KMS-11 (cell line): ENCODE data around the gene LRRTM4.

ENCODE experiments used
- H2AFZ ChIP-seq: fragments of 200-600 bp; sonication (generic); 2 replicates; pipeline ENCODE4 v1.6.1; 2016; ENCODE audit warnings: antibody characterized with exemption, mixed run types, low read depth
- H3K27ac ChIP-seq: fragments of 200-600 bp; sonication (generic); 2 replicates; pipeline ENCODE4 v1.6.1; 2016; ENCODE audit warnings: mild to moderate bottlenecking, mixed run types
- H3K27me3 ChIP-seq: fragments of 200-600 bp; sonication (generic); 2 replicates; pipeline ENCODE4 v1.6.1; 2017; ENCODE audit warnings: mild to moderate bottlenecking, low read depth, mixed run types, moderate library complexity; ENCODE audit not compliant: insufficient read depth
- H3K36me3 ChIP-seq: fragments of 200-600 bp; sonication (generic); 2 replicates; pipeline ENCODE4 v1.6.1; 2017; ENCODE audit warnings: mild to moderate bottlenecking, mixed run types; ENCODE audit not compliant: insufficient read depth
- H3K4me1 ChIP-seq: fragments of 200-600 bp; sonication (generic); 2 replicates; pipeline ENCODE4 v1.6.1; 2016; ENCODE audit warnings: mild to moderate bottlenecking, low read depth, mixed run types; ENCODE audit not compliant: poor library complexity, severe bottlenecking
- H3K4me2 ChIP-seq: fragments of 200-600 bp; sonication (generic); 2 replicates; pipeline ENCODE4 v1.7.0; 2016; ENCODE audit warnings: mild to moderate bottlenecking, mixed run types
- H3K4me3 ChIP-seq: fragments of 200-600 bp; sonication (generic); IDR thresholded peaks from 2 replicates; pipeline ENCODE4 v1.6.1; 2017; ENCODE audit warnings: low read depth, low read length, mixed read lengths; ENCODE audit not compliant: insufficient read depth
- H3K79me2 ChIP-seq: fragments of 200-600 bp; sonication (generic); 2 replicates; pipeline ENCODE4 v1.6.1; 2016; ENCODE audit warnings: low read depth, mixed run types; ENCODE audit not compliant: insufficient read depth
- H3K9ac ChIP-seq: fragments of 200-600 bp; sonication (generic); 2 replicates; pipeline ENCODE4 v1.6.1; 2016; ENCODE audit warnings: mild to moderate bottlenecking, mixed run types
- H4K20me1 ChIP-seq: fragments of 200-600 bp; sonication (generic); 2 replicates; pipeline ENCODE4 v1.6.1; 2016; ENCODE audit warnings: mild to moderate bottlenecking, mixed run types; ENCODE audit not compliant: insufficient read depth
- CTCF ChIP-seq: fragments of 200-600 bp; sonication (generic); conservative IDR thresholded peaks from 2 replicates; pipeline ENCODE4 v1.6.1; 2017; ENCODE audit warnings: low read depth, mild to moderate bottlenecking, antibody characterized with exemption, low read length, moderate library complexity, mixed read lengths

The LRRTM4 gene

GRCh38 chr2:76763276-76763675 lies 758.9 kb downstream of the LRRTM4 start:
- no peak overlapping the region for H3K4me3 ChIP-seq
- no peaks in the 10 kb centered on the region for H3K4me1 ChIP-seq
- H3K9ac ChIP-seq = no peak overlapping the region
- H2AFZ ChIP-seq = no peak overlapping the region
- H3K4me2 ChIP-seq = no peak overlapping the region
- H3K79me2 ChIP-seq = no peaks in the 10 kb centered on the region
- no peaks in the 10 kb centered on the region for H3K36me3 ChIP-seq
- no peak overlapping the region for H3K27ac ChIP-seq
- no peaks in the 10 kb centered on the region for H3K27me3 ChIP-seq
- H4K20me1 ChIP-seq = no peaks in the 10 kb centered on the region
- TF ChIP-seq CTCF = no peak

GRCh38 chr2:76760367-76760704 lies 761.8 kb downstream of the LRRTM4 start:
- Histone ChIP-seq H3K4me1 (no peaks in the 10 kb centered on the region), H3K27ac (no peak overlapping the region), H4K20me1 (no peaks in the 10 kb centered on the region), H3K4me2 (no peak overlapping the region), H3K79me2 (no peaks in the 10 kb centered on the region), H3K27me3 (no peaks in the 10 kb centered on the region), H3K4me3 (no peak overlapping the region), H3K9ac (no peak overlapping the region), H2AFZ (no peak overlapping the region), H3K36me3 (no peaks in the 10 kb centered on the region)
- no peak for TF ChIP-seq CTCF

- no peaks in the 10 kb centered on the region for H3K27me3 ChIP-seq
- no peak overlapping the region for H3K27ac ChIP-seq
- H2AFZ ChIP-seq = no peak overlapping the region
- no peaks in the 10 kb centered on the region for H3K4me1 ChIP-seq
- H3K79me2 ChIP-seq = no peaks in the 10 kb centered on the region
- no peak for TF ChIP-seq CTCF
- H3K36me3 ChIP-seq = no peaks in the 10 kb centered on the region
- H4K20me1 ChIP-seq = no peaks in the 10 kb centered on the region
- no peak overlapping the region for H3K4me2 ChIP-seq
- H3K4me3 ChIP-seq = no peak overlapping the region
- H3K9ac ChIP-seq = no peak overlapping the region
Measured at GRCh38 chr2:76759634-76760366, 762.4 kb downstream of the LRRTM4 start.

- Histone ChIP-seq H3K4me2 (no peak overlapping the region), H3K27ac (no peak overlapping the region), H3K36me3 (no peaks in the 10 kb centered on the region), H3K27me3 (no peaks in the 10 kb centered on the region), H3K4me3 (no peak overlapping the region), H2AFZ (no peak overlapping the region), H3K9ac (no peak overlapping the region), H3K4me1 (peaks cover 12% of the 10 kb centered on the region), H3K79me2 (no peaks in the 10 kb centered on the region), H4K20me1 (no peaks in the 10 kb centered on the region)
- TF ChIP-seq CTCF = no peak
Measured at GRCh38 chr2:76752506-76752905, 769.7 kb downstream of the LRRTM4 start.
